ENCODE results near the gene AGMO. TPM values are rescaled to one million over a fixed set of nuclear protein-coding genes. Genes with fewer than 3 reads are reported as not detected.

AGMO gene
- total RNA-seq, 2 donors from 2014 or later: 1.9 TPM; not detected in 1

- Mint-ChIP-seq H3K4me3 (no peak overlapping the region), H3K9me3 (no peaks in the 10 kb centered on the region), H3K27ac (no peak overlapping the region), H3K27me3 (ENCODE audit: insufficient read depth) (no peaks in the 10 kb centered on the region), H3K4me1 (no peaks in the 10 kb centered on the region), H3K36me3 (ENCODE audit: low read depth) (no peaks in the 10 kb centered on the region)
- Histone ChIP-seq H3K4me3 (ENCODE audit: low read length) (no peak overlapping the region), H3K27me3 (ENCODE audit: control insufficient read depth, insufficient read depth, low read length, poor library complexity, severe bottlenecking) (no peaks in the 10 kb centered on the region), H3K9me3 (ENCODE audit: control insufficient read depth, low read length) (no peaks in the 10 kb centered on the region), H3K36me3 (ENCODE audit: control insufficient read depth, insufficient read depth, low read length) (no peaks in the 10 kb centered on the region), H3K9ac (ENCODE audit: extremely low read depth, low read length, poor library complexity, severe bottlenecking) (no peak overlapping the region), H3K27ac (ENCODE audit: low read depth, low read length) (no peak overlapping the region), H3K4me1 (ENCODE audit: control insufficient read depth, insufficient read depth, low read length) (no peaks in the 10 kb centered on the region)
- no peak for TF ChIP-seq CTCF (conservative IDR thresholded peaks at IDR 0.05)
- 97 to 100% methylated on average over 1 to 3 of the region's 4 CpGs for WGBS, 2 experiments (ENCODE audit: insufficient coverage in 1 of 2, insufficient read length in 1 of 2)
- no peak for DNase-seq
These were observed 5.3 kb downstream of the AGMO start for GRCh38 chr7:15556339-15557105.

- H3K36me3 Mint-ChIP-seq (ENCODE audit: low read depth): no peaks in the 10 kb centered on the region
- no peak overlapping the region for H3K4me3 Mint-ChIP-seq
- Histone ChIP-seq H3K9ac (ENCODE audit: extremely low read depth, low read length, poor library complexity, severe bottlenecking) (no peak overlapping the region), H3K4me1 (ENCODE audit: control insufficient read depth, insufficient read depth, low read length) (no peaks in the 10 kb centered on the region), H3K27me3 (ENCODE audit: control insufficient read depth, insufficient read depth, low read length, poor library complexity, severe bottlenecking) (no peaks in the 10 kb centered on the region), H3K27ac (ENCODE audit: low read depth, low read length) (no peak overlapping the region), H3K36me3 (ENCODE audit: control insufficient read depth, insufficient read depth, low read length) (no peaks in the 10 kb centered on the region), H3K4me3 (ENCODE audit: low read length) (no peak overlapping the region), H3K9me3 (ENCODE audit: control insufficient read depth, low read length) (no peaks in the 10 kb centered on the region)
- H3K27me3 Mint-ChIP-seq (ENCODE audit: insufficient read depth): no peaks in the 10 kb centered on the region
- no peak for DNase-seq
- no peak overlapping the region for H3K27ac Mint-ChIP-seq
- no peaks in the 10 kb centered on the region for H3K9me3 Mint-ChIP-seq
- no peaks in the 10 kb centered on the region for H3K4me1 Mint-ChIP-seq
- no peak for TF ChIP-seq CTCF (conservative IDR thresholded peaks at IDR 0.05)
- 100% methylated on average over 2 of the region's 4 CpGs; no CpG with 5 or more reads in 1 of the 2 experiments for WGBS, 2 experiments (ENCODE audit: insufficient coverage in 1 of 2, insufficient read length in 1 of 2)
These were observed 6.4 kb downstream of the AGMO start for GRCh38 chr7:15555381-15555859.

GRCh38 chr7:15554744-15555143, 7.1 kb downstream of the AGMO start:
- no peak for DNase-seq
- Mint-ChIP-seq H3K36me3 (ENCODE audit: low read depth) (no peaks in the 10 kb centered on the region), H3K9me3 (no peaks in the 10 kb centered on the region), H3K27ac (no peak overlapping the region), H3K4me1 (no peaks in the 10 kb centered on the region), H3K27me3 (ENCODE audit: insufficient read depth) (no peaks in the 10 kb centered on the region), H3K4me3 (no peak overlapping the region)
- Histone ChIP-seq H3K27me3 (ENCODE audit: control insufficient read depth, insufficient read depth, low read length, poor library complexity, severe bottlenecking) (no peaks in the 10 kb centered on the region), H3K36me3 (ENCODE audit: control insufficient read depth, insufficient read depth, low read length) (no peaks in the 10 kb centered on the region), H3K27ac (ENCODE audit: low read depth, low read length) (no peak overlapping the region), H3K4me1 (ENCODE audit: control insufficient read depth, insufficient read depth, low read length) (no peaks in the 10 kb centered on the region), H3K9me3 (ENCODE audit: control insufficient read depth, low read length) (no peaks in the 10 kb centered on the region), H3K9ac (ENCODE audit: extremely low read depth, low read length, poor library complexity, severe bottlenecking) (no peak overlapping the region), H3K4me3 (ENCODE audit: low read length) (no peak overlapping the region)
- TF ChIP-seq CTCF (conservative IDR thresholded peaks at IDR 0.05): no peak
- 86 to 90% methylated on average over 2 to 3 of the region's 3 CpGs for WGBS, 2 experiments (ENCODE audit: insufficient coverage in 1 of 2, insufficient read length in 1 of 2)

All from endodermal cell (in vitro differentiated cells).